Neural progenitor cell (in vitro differentiated cells): ENCODE results near the gene ZMYM4. TPM values are rescaled to one million over a fixed set of nuclear protein-coding genes. Genes with fewer than 3 reads are reported as not detected.

Source experiments
- DNase-seq: peaks from one replicate; pipeline ENCODE4 v3.0.0-alpha.2; 2016; ENCODE audit warnings: low spot score
- H2AFZ ChIP-seq: fragments of 200-600 bp; sonication (generic); replicated peaks from 2 replicates; pipeline ENCODE4 v1.6.1; 2016; ENCODE audit warnings: antibody characterized with exemption
- H3F3A ChIP-seq: fragments of 200-600 bp; sonication (generic); 2 replicates; pipeline ENCODE4 v1.6.1; 2016; ENCODE audit warnings: antibody characterized with exemption, low read depth
- H3K27ac ChIP-seq: fragments of 200-600 bp; sonication (generic); 2 replicates; pipeline ENCODE4 v1.5.1; 2016; ENCODE audit warnings: mild to moderate bottlenecking
- H3K27me3 ChIP-seq: fragments of 200-600 bp; sonication (generic); 2 replicates; pipeline ENCODE4 v1.6.1; 2016; ENCODE audit warnings: mild to moderate bottlenecking, moderate library complexity
- H3K36me3 ChIP-seq: fragments of 200-600 bp; sonication (generic); 2 replicates; pipeline ENCODE4 v1.5.1; 2016
- H3K4me1 ChIP-seq: fragments of 200-600 bp; sonication (generic); 2 replicates; pipeline ENCODE4 v1.6.1; 2016; ENCODE audit warnings: mixed run types
- H3K4me2 ChIP-seq: fragments of 200-600 bp; sonication (generic); 2 replicates; pipeline ENCODE4 v1.6.1; 2016
- H3K4me3 ChIP-seq: fragments of 200-600 bp; sonication (generic); 2 replicates; pipeline ENCODE4 v1.5.1; 2016
- H3K79me2 ChIP-seq: fragments of 200-600 bp; sonication (generic); 2 replicates; pipeline ENCODE4 v1.6.1; 2016; ENCODE audit warnings: low read depth
- H3K9ac ChIP-seq: fragments of 200-600 bp; sonication (generic); 2 replicates; pipeline ENCODE4 v1.6.1; 2016
- H3K9me3 ChIP-seq: fragments of 200-600 bp; sonication (generic); 2 replicates; pipeline ENCODE4 v1.5.1; 2016; ENCODE audit warnings: low read depth
- H4K20me1 ChIP-seq: fragments of 200-600 bp; sonication (generic); 2 replicates; pipeline ENCODE4 v1.6.1; 2016; ENCODE audit warnings: low read depth
- H3K27ac Mint-ChIP-seq: 3 replicates; pipeline ENCODE4 v1.8.0; 2021; ENCODE audit warnings: mixed read lengths
- H3K27me3 Mint-ChIP-seq: 2 replicates; pipeline ENCODE4 v1.8.0; 2022; ENCODE audit warnings: low read depth, mild to moderate bottlenecking, inconsistent platforms, moderate library complexity, mixed read lengths; ENCODE audit not compliant: insufficient read depth
- H3K36me3 Mint-ChIP-seq: 3 replicates; pipeline ENCODE4 v1.8.0; 2021; ENCODE audit warnings: mixed read lengths
- H3K4me1 Mint-ChIP-seq: 3 replicates; pipeline ENCODE4 v1.8.0; 2021; ENCODE audit warnings: mixed read lengths
- H3K4me3 Mint-ChIP-seq: 3 replicates; pipeline ENCODE4 v1.8.0; 2021; ENCODE audit warnings: mild to moderate bottlenecking, moderate library complexity, mixed read lengths
- H3K9me3 Mint-ChIP-seq: 3 replicates; pipeline ENCODE4 v1.8.0; 2020; ENCODE audit warnings: mixed read lengths
- EZH2 ChIP-seq: fragments of 200-600 bp; sonication (generic); IDR thresholded peaks from 2 replicates; pipeline ENCODE4 v1.6.1; 2017; ENCODE audit warnings: antibody characterized with exemption, mild to moderate bottlenecking, moderate library complexity
- EZH2phosphoT487 ChIP-seq: fragments of 200-600 bp; sonication (generic); IDR thresholded peaks from 2 replicates; pipeline ENCODE4 v1.6.1; 2017; ENCODE audit warnings: antibody characterized with exemption
- total RNA-seq: library from RNA; depleted of rRNA; stranded (reverse); fragments of >200 nt; gene quantifications from 2 replicates; pipeline ENCODE4 v1.2.3, GENCODE V29; 2015; ENCODE audit warnings: low replicate concordance
- TF ChIP-seq, protein P1 (sequence below): fragments of 200-600 bp; sonication (generic); IDR thresholded peaks from 2 replicates; pipeline ENCODE4 v1.5.1; 2017; ENCODE audit warnings: antibody characterized with exemption, mild to moderate bottlenecking

ZMYM4 gene
- total RNA-seq, 1 donor from 2014 or later, result 106 TPM

DNA sequence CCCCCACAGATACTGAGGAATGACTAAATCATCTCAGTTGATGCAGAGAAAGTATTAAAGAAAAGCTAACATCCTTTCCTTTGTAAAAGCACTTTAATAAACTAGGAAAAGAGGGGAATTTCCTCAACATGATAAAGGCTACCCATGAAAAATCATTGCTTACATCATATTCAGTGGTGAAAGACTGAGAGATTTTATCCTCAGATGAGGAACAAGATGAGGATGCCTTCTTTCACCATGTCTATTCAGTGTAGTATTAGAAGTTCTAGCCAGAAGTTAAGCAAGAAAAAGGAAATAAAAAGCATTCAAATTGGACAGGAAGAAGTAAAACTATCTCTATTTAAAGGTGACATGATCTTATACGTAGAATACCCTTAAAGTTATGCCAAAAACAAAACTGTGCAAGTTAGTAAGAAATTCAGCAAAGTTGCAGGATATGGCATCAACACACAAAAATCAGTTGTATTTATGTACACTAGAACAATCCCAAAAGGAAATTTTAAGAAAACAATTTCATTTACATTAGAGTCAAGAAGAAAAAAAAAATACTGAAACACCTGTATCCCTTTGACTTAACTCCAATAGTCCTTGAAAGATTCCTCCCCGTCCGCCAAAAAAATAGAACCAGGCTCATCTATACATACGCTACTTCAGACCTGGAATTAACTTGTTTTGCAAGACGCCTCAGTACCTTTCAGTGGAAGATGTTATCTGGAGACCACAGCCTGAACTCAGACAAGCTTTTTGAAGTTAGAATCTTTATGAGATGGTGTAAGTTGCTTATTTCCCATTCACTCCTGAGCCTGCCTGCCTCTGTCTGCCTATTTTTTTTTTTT is 17.5 kb downstream of the ZMYM4 start:
- Histone ChIP-seq H3K4me3 (no peak overlapping the region), H3K9me3 (peaks cover 3% of the 10 kb centered on the region), H3K27ac (no peak overlapping the region), H3K4me1 (no peaks in the 10 kb centered on the region), H2AFZ (no peak overlapping the region), H3K79me2 (peaks cover 100% of the 10 kb centered on the region), H3F3A (no peaks in the 10 kb centered on the region), H3K4me2 (no peak overlapping the region), H3K9ac (no peak overlapping the region), H3K36me3 (peaks cover 6% of the 10 kb centered on the region), H4K20me1 (peaks cover 51% of the 10 kb centered on the region), H3K27me3 (no peaks in the 10 kb centered on the region)
- Mint-ChIP-seq H3K27ac (no peak overlapping the region), H3K4me1 (no peaks in the 10 kb centered on the region), H3K4me3 (no peak overlapping the region), H3K27me3 (no peaks in the 10 kb centered on the region), H3K9me3 (peaks cover 29% of the 10 kb centered on the region), H3K36me3 (peaks cover 40% of the 10 kb centered on the region)
- TF ChIP-seq EZH2, result no peak
- TF ChIP-seq EZH2phosphoT487, result no peak
- TF ChIP-seq, protein P1, sequence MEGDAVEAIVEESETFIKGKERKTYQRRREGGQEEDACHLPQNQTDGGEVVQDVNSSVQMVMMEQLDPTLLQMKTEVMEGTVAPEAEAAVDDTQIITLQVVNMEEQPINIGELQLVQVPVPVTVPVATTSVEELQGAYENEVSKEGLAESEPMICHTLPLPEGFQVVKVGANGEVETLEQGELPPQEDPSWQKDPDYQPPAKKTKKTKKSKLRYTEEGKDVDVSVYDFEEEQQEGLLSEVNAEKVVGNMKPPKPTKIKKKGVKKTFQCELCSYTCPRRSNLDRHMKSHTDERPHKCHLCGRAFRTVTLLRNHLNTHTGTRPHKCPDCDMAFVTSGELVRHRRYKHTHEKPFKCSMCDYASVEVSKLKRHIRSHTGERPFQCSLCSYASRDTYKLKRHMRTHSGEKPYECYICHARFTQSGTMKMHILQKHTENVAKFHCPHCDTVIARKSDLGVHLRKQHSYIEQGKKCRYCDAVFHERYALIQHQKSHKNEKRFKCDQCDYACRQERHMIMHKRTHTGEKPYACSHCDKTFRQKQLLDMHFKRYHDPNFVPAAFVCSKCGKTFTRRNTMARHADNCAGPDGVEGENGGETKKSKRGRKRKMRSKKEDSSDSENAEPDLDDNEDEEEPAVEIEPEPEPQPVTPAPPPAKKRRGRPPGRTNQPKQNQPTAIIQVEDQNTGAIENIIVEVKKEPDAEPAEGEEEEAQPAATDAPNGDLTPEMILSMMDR, result no peak
- DNase-seq, result no peak

- no peak overlapping the region for H3K4me3 Mint-ChIP-seq
- Histone ChIP-seq H3K4me2 (no peak overlapping the region), H3K4me3 (no peak overlapping the region), H3K9me3 (no peaks in the 10 kb centered on the region), H3K9ac (no peak overlapping the region), H4K20me1 (peaks cover 64% of the 10 kb centered on the region), H3K36me3 (peaks cover 8% of the 10 kb centered on the region), H3F3A (no peaks in the 10 kb centered on the region), H2AFZ (no peak overlapping the region), H3K27me3 (no peaks in the 10 kb centered on the region), H3K79me2 (peaks cover 100% of the 10 kb centered on the region), H3K4me1 (no peaks in the 10 kb centered on the region), H3K27ac (no peak overlapping the region)
- no peaks in the 10 kb centered on the region for H3K4me1 Mint-ChIP-seq
- no peak for DNase-seq
- peaks cover 16% of the 10 kb centered on the region for H3K9me3 Mint-ChIP-seq
- no peak for TF ChIP-seq EZH2phosphoT487
- TF ChIP-seq, protein P1, result no peak
- TF ChIP-seq EZH2, result no peak
- peaks cover 33% of the 10 kb centered on the region for H3K36me3 Mint-ChIP-seq
- no peak overlapping the region for H3K27ac Mint-ChIP-seq
- no peaks in the 10 kb centered on the region for H3K27me3 Mint-ChIP-seq
Observed at GRCh38 chr1:35287807-35288640, 19.5 kb downstream of the ZMYM4 start.

GRCh38 chr1:35288761-35289160 is 20.3 kb downstream of the ZMYM4 start:
- TF ChIP-seq EZH2, result no peak
- TF ChIP-seq, protein P1, result no peak
- TF ChIP-seq EZH2phosphoT487, result no peak
- H3K4me3 Mint-ChIP-seq, result no peak overlapping the region
- no peaks in the 10 kb centered on the region for H3K4me1 Mint-ChIP-seq
- DNase-seq, result no peak
- H3K27me3 ChIP-seq, result no peaks in the 10 kb centered on the region
- H3F3A ChIP-seq, result no peaks in the 10 kb centered on the region
- no peak overlapping the region for H3K4me3 ChIP-seq
- H3K9me3 ChIP-seq, result no peaks in the 10 kb centered on the region
- H3K4me2 ChIP-seq, result no peak overlapping the region
- H3K9ac ChIP-seq, result no peak overlapping the region
- H3K9me3 Mint-ChIP-seq, result peaks cover 13% of the 10 kb centered on the region
- no peak overlapping the region for H2AFZ ChIP-seq
- H4K20me1 ChIP-seq, result peaks cover 64% of the 10 kb centered on the region
- peaks cover 35% of the 10 kb centered on the region for H3K36me3 Mint-ChIP-seq
- no peak overlapping the region for H3K27ac Mint-ChIP-seq
- peaks cover 8% of the 10 kb centered on the region for H3K36me3 ChIP-seq
- no peak overlapping the region for H3K27ac ChIP-seq
- H3K27me3 Mint-ChIP-seq, result no peaks in the 10 kb centered on the region
- H3K79me2 ChIP-seq, result peaks cover 100% of the 10 kb centered on the region
- H3K4me1 ChIP-seq, result no peaks in the 10 kb centered on the region
